IPS DF 19.7 (cell line): ENCODE measurements around the gene ABCG4.

ENCODE experiments used
- DNase-seq: peaks from one replicate; pipeline ENCODE4 v3.0.0-alpha.2; 2013; ENCODE audit warnings: low read depth, low spot score

Gene ABCG4

GRCh38 chr11:119206511-119207414 is 57.9 kb downstream of the ABCG4 start:
- no peak for DNase-seq

GRCh38 chr11:119207415-119207960 is 58.6 kb downstream of the ABCG4 start:
- no peak for DNase-seq

GRCh38 chr11:119209186-119209585 is 60.3 kb downstream of the ABCG4 start:
- no peak for DNase-seq

GRCh38 chr11:119210050-119210449 is 61.2 kb downstream of the ABCG4 start:
- no peak for DNase-seq
